DOHH2 (cell line): ENCODE measurements around the gene AGBL4.

ENCODE experiments used
- CTCF ChIP-seq: fragments of 200-600 bp; sonication (generic); IDR thresholded peaks from one replicate; pipeline ENCODE4 v1.5.1; 2014; ENCODE audit warnings: antibody characterized with exemption, mild to moderate bottlenecking, low read depth, low read length; ENCODE audit not compliant: poor library complexity, severe bottlenecking
- EZH2phosphoT487 ChIP-seq: fragments of 200-600 bp; sonication (generic); IDR thresholded peaks from 2 replicates; pipeline ENCODE4 v1.6.1; 2017; ENCODE audit warnings: borderline replicate concordance, mild to moderate bottlenecking, antibody characterized with exemption, low read length, moderate library complexity, mixed read lengths

GRCh38 chr1:48668339-48668738 is 1355.4 kb downstream of the AGBL4 start:
- TF ChIP-seq CTCF = no peak
- no peak for TF ChIP-seq EZH2phosphoT487
